SK-N-SH (cell line): ENCODE results near the gene PIMREG. TPM values are rescaled to one million over a fixed set of nuclear protein-coding genes. Genes with fewer than 3 reads are reported as not detected.

Experiments used
- CTCF ChIA-PET: fragments of 300-600, 350-600 bp; formaldehyde crosslinking; extraction: SDS; loops from one replicate; lab custom pipeline; 2021; lab: Yijun Ruan, JAX
- POLR2A ChIA-PET: fragments of 350-600 bp; sonication (Branson Sonifier 250); formaldehyde crosslinking; extraction: SDS; loops from one replicate; lab custom pipeline; 2020; ENCODE audit warnings: antibody characterized with exemption, inconsistent platforms; lab: Yijun Ruan, JAX
- DNase-seq: peaks from one replicate; pipeline ENCODE4 v3.0.0; 2012
- H2AFZ ChIP-seq: fragments of 200-600 bp; sonication (generic); 2 replicates; pipeline ENCODE4 v1.8.1; 2016; ENCODE audit warnings: antibody characterized with exemption, mild to moderate bottlenecking, low read depth
- H3F3A ChIP-seq: fragments of 200-600 bp; sonication (generic); replicated peaks from 2 replicates; pipeline ENCODE3; 2016; ENCODE audit warnings: antibody characterized with exemption, mild to moderate bottlenecking; ENCODE audit not compliant: insufficient read depth
- H3K27ac ChIP-seq, 2 experiments: fragments of 200-500 bp in 1 of 2; fragments of 200-600 bp in 1 of 2; sonication (Bioruptor generic) in 1 of 2; sonication (generic), shearing (Covaris generic) in 1 of 2; 2 replicates each; pipeline versions ENCODE4 v1.5.1 to v1.6.1; 2014 to 2016; ENCODE audit warnings: low read depth in 2 of 2, inconsistent platforms in 1 of 2, low read length in 1 of 2, mild to moderate bottlenecking in 1 of 2, mixed read lengths in 1 of 2
- H3K27me3 ChIP-seq: fragments of 200-600 bp; sonication (generic), shearing (Covaris generic); 2 replicates; pipeline ENCODE4 v1.6.1; 2016; ENCODE audit warnings: mixed run types; ENCODE audit not compliant: insufficient read depth
- H3K36me3 ChIP-seq, 2 experiments: fragments of 200-500 bp in 1 of 2; fragments of 200-600 bp in 1 of 2; sonication (Bioruptor generic) in 1 of 2; sonication (generic) in 1 of 2; replicated peaks in 1 of 2; 2 replicates each; pipeline versions ENCODE3 to v1.5.1; 2014 to 2016; ENCODE audit warnings: low read length in 1 of 2, mild to moderate bottlenecking in 1 of 2; ENCODE audit not compliant: insufficient read depth in 2 of 2, control insufficient read depth in 1 of 2
- H3K4me1 ChIP-seq, 2 experiments: fragments of 200-500 bp in 1 of 2; fragments of 200-600 bp in 1 of 2; sonication (Bioruptor generic) in 1 of 2; sonication (generic), shearing (Covaris generic) in 1 of 2; 2 replicates each; pipeline versions ENCODE4 v1.5.1 to v1.6.1; 2014 to 2016; ENCODE audit warnings: low read depth in 1 of 2, low read length in 1 of 2, mixed run types in 1 of 2; ENCODE audit not compliant: insufficient read depth in 2 of 2, control insufficient read depth in 1 of 2
- H3K4me2 ChIP-seq: fragments of 200-600 bp; sonication (generic), shearing (Covaris generic); 2 replicates; pipeline ENCODE4 v1.6.1; 2017; ENCODE audit warnings: mixed run types
- H3K4me3 ChIP-seq, 2 experiments: fragments of 200-500 bp in 1 of 2; fragments of 200-600 bp in 1 of 2; sonication (Bioruptor generic) in 1 of 2; sonication (generic), shearing (Covaris generic) in 1 of 2; 2 replicates each; pipeline versions ENCODE4 v1.5.1 to v1.8.1; 2014 to 2016; ENCODE audit warnings: low read depth in 2 of 2, inconsistent platforms in 1 of 2, low read length in 1 of 2, mild to moderate bottlenecking in 1 of 2, mixed read lengths in 1 of 2, moderate library complexity in 1 of 2
- H3K79me2 ChIP-seq: fragments of 200-600 bp; sonication (generic); 2 replicates; pipeline ENCODE4 v1.8.1; 2017; ENCODE audit warnings: mild to moderate bottlenecking; ENCODE audit not compliant: insufficient read depth
- H3K9ac ChIP-seq: fragments of 200-600 bp; sonication (generic); 2 replicates; pipeline ENCODE4 v1.6.1; 2017; ENCODE audit warnings: mixed run types
- H3K9me2 ChIP-seq: fragments of 200-600 bp; sonication (generic); 2 replicates; pipeline ENCODE4 v1.6.1; 2017; ENCODE audit warnings: mixed run types
- H3K9me3 ChIP-seq: fragments of 200-600 bp; sonication (generic); 2 replicates; pipeline ENCODE4 v1.6.1; 2017; ENCODE audit warnings: mixed run types, mild to moderate bottlenecking, moderate library complexity
- H4K20me1 ChIP-seq: fragments of 200-600 bp; sonication (generic); 2 replicates; pipeline ENCODE4 v1.6.1; 2017; ENCODE audit warnings: mild to moderate bottlenecking, mixed run types; ENCODE audit not compliant: insufficient read depth
- CHD2 ChIP-seq: fragments of 150-350 bp; IDR thresholded peaks from 2 replicates; pipeline ENCODE4 v1.6.1; 2018; ENCODE audit warnings: low read length; ENCODE audit not compliant: partially characterized antibody
- FOXJ3 ChIP-seq: sonication (generic); formaldehyde crosslinking; IDR thresholded peaks from 2 replicates; pipeline ENCODE4 v1.5.1; 2020; ENCODE audit warnings: mild to moderate bottlenecking, missing genetic modification reagents
- IRF3 ChIP-seq: fragments of 150-350 bp; IDR thresholded peaks from 2 replicates; pipeline ENCODE4 v1.6.1; 2016; ENCODE audit warnings: mild to moderate bottlenecking, low read depth, low read length
- MEF2A ChIP-seq: IDR thresholded peaks from 2 replicates; pipeline ENCODE4 v1.4.0; 2012; ENCODE audit warnings: low read depth, borderline replicate concordance
- NFIC ChIP-seq: IDR thresholded peaks from 2 replicates; pipeline ENCODE4 v1.4.0; 2012; ENCODE audit warnings: borderline replicate concordance
- PBX3 ChIP-seq: IDR thresholded peaks from 2 replicates; pipeline ENCODE4; 2012
- POLR2AphosphoS5 ChIP-seq: IDR thresholded peaks from 2 replicates; pipeline ENCODE4 v1.6.1; 2012; ENCODE audit warnings: low read depth, low read length
- REST ChIP-seq: IDR thresholded peaks from 2 replicates; pipeline ENCODE4 v1.6.1; 2012; ENCODE audit warnings: mild to moderate bottlenecking, low read depth, low read length, moderate library complexity
- RFX5 ChIP-seq: IDR thresholded peaks from 2 replicates; pipeline ENCODE4 v1.6.1; 2012; ENCODE audit warnings: mild to moderate bottlenecking, improper control_type of control experiment, low read length
- RXRA ChIP-seq: IDR thresholded peaks from 2 replicates; pipeline ENCODE4 v1.4.0; 2012; ENCODE audit warnings: low read depth, mild to moderate bottlenecking, borderline replicate concordance
- SMC3 ChIP-seq: IDR thresholded peaks from 2 replicates; pipeline ENCODE4 v1.6.1; 2012; ENCODE audit warnings: low read depth, low read length, improper control_type of control experiment
- USF1 ChIP-seq: IDR thresholded peaks from 2 replicates; pipeline ENCODE4 v1.4.0; 2012; ENCODE audit warnings: low read depth, borderline replicate concordance
- USF2 ChIP-seq: fragments of 150-350 bp; IDR thresholded peaks from 2 replicates; pipeline ENCODE4 v1.6.1; 2017; ENCODE audit warnings: antibody characterized with exemption, low read length, low read depth, borderline replicate concordance
- YY1 ChIP-seq: IDR thresholded peaks from 2 replicates; pipeline ENCODE4 v1.4.0; 2012; ENCODE audit warnings: low read depth, mild to moderate bottlenecking
- ZBTB33 ChIP-seq: IDR thresholded peaks from 2 replicates; pipeline ENCODE4 v1.4.0; 2012; ENCODE audit warnings: low read depth, borderline replicate concordance
- WGBS: methylation state at CpG from one replicate; pipeline ENCODE4 v1.1.6; 2017; ENCODE audit warnings: low lambda C conversion rate; 5-methylcytosine and 5-hydroxymethylcytosine counted together
- polyA plus RNA-seq, 3 experiments: library from polyadenylated mRNA; depleted of rRNA; stranded (reverse); fragments of >200 nt; gene quantifications; 2 replicates each; pipeline ENCODE4 v1.2.3, GENCODE V29; 2012

PIMREG gene
- polyA plus RNA-seq, 1 of the 3 experiments (the other 2 are of a cell fraction): 19.6 TPM

DNA sequence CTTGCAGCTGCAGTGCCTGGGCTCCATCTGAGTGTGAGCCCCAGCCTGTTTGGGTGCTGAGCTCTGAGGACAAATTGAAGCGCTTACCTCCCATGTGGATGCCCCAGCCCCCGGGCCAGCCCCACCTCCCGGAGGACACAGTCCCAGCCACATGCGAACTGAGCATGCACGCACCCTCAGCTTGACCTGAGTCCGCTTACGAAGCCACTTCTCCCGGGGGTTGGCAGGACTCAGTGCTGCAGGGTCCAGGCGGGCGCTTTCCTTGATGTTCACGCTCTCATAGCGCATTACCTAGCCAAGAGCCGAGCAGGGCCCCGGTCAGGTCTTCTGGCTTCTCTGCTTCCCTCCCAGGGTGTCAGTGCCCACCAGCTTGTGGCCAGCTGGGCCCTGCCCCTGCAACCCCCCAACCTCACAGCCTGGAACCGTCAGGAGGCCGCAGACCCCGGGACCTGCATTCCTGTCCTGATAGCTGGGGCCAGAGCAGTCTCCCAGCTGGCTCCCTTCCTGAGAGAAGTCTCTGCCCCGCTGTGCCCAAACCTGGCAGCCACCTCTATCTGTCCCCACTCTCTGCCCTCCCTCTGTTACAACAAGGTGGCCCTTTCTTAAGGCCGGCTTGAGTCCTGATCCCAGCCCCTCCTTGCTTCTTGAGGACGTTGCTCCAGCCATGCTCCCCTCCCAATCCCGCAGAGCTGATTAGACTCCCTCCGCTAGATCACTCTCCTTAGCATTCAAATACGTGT lies 24.0 kb downstream of the PIMREG start:
- Histone ChIP-seq H3K4me1 (peaks cover 3 to 5% of the 10 kb centered on the region in 2 experiments; a peak in 3 of 4 replicates), H3K79me2 (no peaks in the 10 kb centered on the region), H3K9ac (no peak overlapping the region), H3K27me3 (no peaks in the 10 kb centered on the region), H3K36me3 (no peaks in the 10 kb centered on the region), H3F3A (no peaks in the 10 kb centered on the region), H3K27ac (no peak overlapping the region), H3K4me2 (no peak overlapping the region), H3K9me2 (no peaks in the 10 kb centered on the region), H3K9me3 (no peaks in the 10 kb centered on the region), H2AFZ (no peak overlapping the region), H3K4me3 (no peak overlapping the region), H4K20me1 (no peaks in the 10 kb centered on the region)
- DNase-seq: no peak
- ChIA-PET POLR2A (no interaction called here), CTCF (interaction anchor here (0.9 kb wide), 1 partner anchor 14 kb away, joined by 3 read pairs; no protein-coding TSS in a partner anchor)
- TF ChIP-seq NFIC: no peak
- WGBS: 82% methylated on average over 22 of the region's 23 CpGs

GRCh38 chr17:6470146-6470718 lies 26.0 kb downstream of the PIMREG start:
- DNase-seq: no peak
- Histone ChIP-seq H3F3A (no peaks in the 10 kb centered on the region), H3K4me2 (no peak overlapping the region), H4K20me1 (no peaks in the 10 kb centered on the region), H3K36me3 (no peaks in the 10 kb centered on the region), H2AFZ (no peak overlapping the region), H3K9ac (no peak overlapping the region), H3K27ac (no peak overlapping the region), H3K27me3 (no peaks in the 10 kb centered on the region), H3K9me3 (no peaks in the 10 kb centered on the region), H3K4me3 (no peak overlapping the region), H3K9me2 (no peaks in the 10 kb centered on the region), H3K4me1 (peaks cover 3 to 5% of the 10 kb centered on the region in 2 experiments; a peak in 3 of 4 replicates), H3K79me2 (no peaks in the 10 kb centered on the region)
- POLR2A ChIA-PET: no interaction called here
- WGBS: 86% methylated on average over 7 of the region's 24 CpGs
- CTCF ChIA-PET: interaction anchor here (0.7 kb wide), 2 partner anchors 16 to 34 kb away, joined by 3 to 4 read pairs; no protein-coding TSS in a partner anchor
- TF ChIP-seq SMC3 (no peak), ZBTB33 (no peak), YY1 (no peak), FOXJ3 (CRISPR knock-in tag) (no peak), RXRA (no peak), USF1 (no peak), MEF2A (no peak), IRF3 (no peak), RFX5 (no peak), USF2 (no peak), REST (no peak), CHD2 (no peak), POLR2AphosphoS5 (no peak), PBX3 (no peak)
